ENCODE results near the gene ZNF655.
A peak's percentile ranks its signal among the peaks of the same experiment; 100 is the strongest.

Gene ZNF655

DNA sequence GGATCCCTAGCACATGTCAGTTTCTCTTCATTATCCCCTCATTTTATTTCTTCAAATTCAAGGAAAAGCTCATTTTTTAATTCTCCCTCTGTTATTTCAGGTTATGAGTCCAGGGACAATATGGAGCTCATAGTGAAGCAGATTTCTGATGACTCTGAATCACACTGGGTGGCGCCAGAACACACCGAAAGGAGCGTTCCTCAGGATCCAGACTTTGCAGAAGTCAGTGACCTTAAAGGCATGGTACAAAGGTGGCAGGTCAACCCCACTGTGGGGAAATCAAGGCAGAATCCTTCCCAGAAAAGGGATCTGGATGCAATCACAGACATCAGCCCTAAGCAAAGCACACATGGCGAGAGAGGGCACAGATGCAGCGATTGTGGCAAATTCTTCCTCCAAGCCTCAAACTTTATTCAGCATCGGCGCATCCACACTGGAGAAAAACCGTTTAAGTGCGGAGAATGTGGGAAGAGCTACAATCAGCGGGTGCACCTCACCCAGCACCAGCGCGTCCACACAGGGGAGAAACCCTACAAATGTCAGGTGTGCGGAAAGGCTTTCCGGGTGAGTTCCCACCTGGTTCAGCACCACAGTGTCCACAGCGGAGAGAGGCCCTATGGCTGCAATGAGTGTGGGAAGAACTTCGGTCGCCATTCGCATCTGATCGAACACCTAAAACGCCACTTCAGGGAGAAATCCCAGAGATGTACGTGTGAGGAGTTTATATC, 32.6 kb upstream of the ZNF655 start:
- peaks cover 11% of the 10 kb centered on the region for H3K36me3 ChIP-seq (replicated peaks; ENCODE audit: insufficient read depth, low read length)
- no peak overlapping the region for H3K9ac ChIP-seq (ENCODE audit: low read length)
- DNase-seq = no peak
- H3K27ac ChIP-seq (ENCODE audit: low read length) = no peak overlapping the region
- H3K9me2 ChIP-seq (replicated peaks; ENCODE audit: insufficient read depth, low read length) = no peaks in the 10 kb centered on the region
- H3K9me3 ChIP-seq (replicated peaks; ENCODE audit: insufficient read depth, low read length) = 0 out of 2 replicates have a peak, but pooled peaks cover under 1% of the 10 kb centered on the region
- no peaks in the 10 kb centered on the region for H4K20me1 ChIP-seq (ENCODE audit: insufficient read depth, low read length)
- no peaks in the 10 kb centered on the region for H3K27me3 ChIP-seq (replicated peaks; ENCODE audit: insufficient read depth, low read length)
- H2AFZ ChIP-seq (ENCODE audit: low read length) = no peak overlapping the region
- H3F3A ChIP-seq (ENCODE audit: insufficient read depth, low read length) = no peaks in the 10 kb centered on the region
- no peaks in the 10 kb centered on the region for H3K4me1 ChIP-seq (ENCODE audit: low read length)
- no peaks in the 10 kb centered on the region for H3K79me2 ChIP-seq (ENCODE audit: low read length)
- TF ChIP-seq, protein P1, sequence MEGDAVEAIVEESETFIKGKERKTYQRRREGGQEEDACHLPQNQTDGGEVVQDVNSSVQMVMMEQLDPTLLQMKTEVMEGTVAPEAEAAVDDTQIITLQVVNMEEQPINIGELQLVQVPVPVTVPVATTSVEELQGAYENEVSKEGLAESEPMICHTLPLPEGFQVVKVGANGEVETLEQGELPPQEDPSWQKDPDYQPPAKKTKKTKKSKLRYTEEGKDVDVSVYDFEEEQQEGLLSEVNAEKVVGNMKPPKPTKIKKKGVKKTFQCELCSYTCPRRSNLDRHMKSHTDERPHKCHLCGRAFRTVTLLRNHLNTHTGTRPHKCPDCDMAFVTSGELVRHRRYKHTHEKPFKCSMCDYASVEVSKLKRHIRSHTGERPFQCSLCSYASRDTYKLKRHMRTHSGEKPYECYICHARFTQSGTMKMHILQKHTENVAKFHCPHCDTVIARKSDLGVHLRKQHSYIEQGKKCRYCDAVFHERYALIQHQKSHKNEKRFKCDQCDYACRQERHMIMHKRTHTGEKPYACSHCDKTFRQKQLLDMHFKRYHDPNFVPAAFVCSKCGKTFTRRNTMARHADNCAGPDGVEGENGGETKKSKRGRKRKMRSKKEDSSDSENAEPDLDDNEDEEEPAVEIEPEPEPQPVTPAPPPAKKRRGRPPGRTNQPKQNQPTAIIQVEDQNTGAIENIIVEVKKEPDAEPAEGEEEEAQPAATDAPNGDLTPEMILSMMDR (IDR thresholded peaks at IDR 0.05; ENCODE audit: low read length) = peak; percentile 29
- no peak for TF ChIP-seq EZH2 (optimal IDR thresholded peaks at IDR 0.05; ENCODE audit: low read depth, low read length)
- no peak overlapping the region for H3K4me2 ChIP-seq (ENCODE audit: low read depth, low read length)
- no peak overlapping the region for H3K4me3 ChIP-seq (ENCODE audit: low read length)

DNA sequence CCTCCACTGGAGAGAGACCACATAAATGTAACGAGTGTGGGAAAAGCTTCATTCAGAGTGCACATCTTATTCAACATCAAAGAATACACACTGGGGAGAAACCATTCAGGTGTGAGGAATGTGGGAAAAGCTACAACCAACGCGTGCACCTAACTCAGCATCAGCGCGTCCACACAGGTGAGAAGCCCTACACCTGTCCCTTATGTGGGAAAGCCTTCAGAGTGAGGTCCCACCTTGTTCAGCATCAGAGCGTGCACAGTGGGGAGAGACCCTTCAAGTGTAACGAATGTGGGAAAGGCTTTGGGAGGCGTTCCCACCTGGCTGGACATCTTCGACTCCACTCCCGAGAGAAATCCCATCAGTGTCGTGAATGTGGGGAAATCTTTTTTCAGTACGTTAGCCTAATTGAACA, 27.1 kb upstream of the ZNF655 start:
- Histone ChIP-seq H4K20me1 (ENCODE audit: insufficient read depth, low read length) (no peaks in the 10 kb centered on the region), H3K9ac (ENCODE audit: low read length) (no peak overlapping the region), H3F3A (ENCODE audit: insufficient read depth, low read length) (no peaks in the 10 kb centered on the region), H3K79me2 (ENCODE audit: low read length) (0 out of 2 replicates have a peak, but pooled peaks cover 3% of the 10 kb centered on the region), H3K9me3 (replicated peaks; ENCODE audit: insufficient read depth, low read length) (0 out of 2 replicates have a peak, but pooled peaks cover 10% of the 10 kb centered on the region), H3K36me3 (replicated peaks; ENCODE audit: insufficient read depth, low read length) (peaks cover 24% of the 10 kb centered on the region), H3K4me1 (ENCODE audit: low read length) (no peaks in the 10 kb centered on the region), H3K27me3 (replicated peaks; ENCODE audit: insufficient read depth, low read length) (no peaks in the 10 kb centered on the region), H3K27ac (ENCODE audit: low read length) (no peak overlapping the region), H3K9me2 (replicated peaks; ENCODE audit: insufficient read depth, low read length) (no peaks in the 10 kb centered on the region), H3K4me3 (ENCODE audit: low read length) (no peak overlapping the region), H3K4me2 (ENCODE audit: low read depth, low read length) (no peak overlapping the region), H2AFZ (ENCODE audit: low read length) (no peak overlapping the region)
- TF ChIP-seq, protein P1 (IDR thresholded peaks at IDR 0.05; ENCODE audit: low read length) = no peak
- no peak for TF ChIP-seq EZH2 (optimal IDR thresholded peaks at IDR 0.05; ENCODE audit: low read depth, low read length)
- DNase-seq = no peak

DNA sequence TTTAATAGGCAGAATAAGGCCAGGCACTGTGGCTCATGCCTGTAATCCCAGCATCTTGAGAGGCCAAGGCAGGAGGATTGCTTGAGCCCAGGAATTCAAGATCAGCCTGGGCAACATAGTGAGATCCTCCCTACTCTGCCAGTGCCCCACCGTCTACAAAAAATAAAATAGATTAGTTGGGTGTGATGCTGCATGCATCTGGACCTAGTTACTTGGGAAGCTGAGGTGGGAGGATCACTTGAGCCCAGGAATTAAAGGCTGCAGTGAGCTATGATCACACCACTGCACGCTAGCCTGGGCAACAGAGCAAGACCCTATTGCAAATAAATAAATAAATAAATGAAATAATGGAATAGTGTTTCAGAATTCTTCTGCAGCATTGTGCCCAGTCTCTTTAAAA, 22.8 kb upstream of the ZNF655 start:
- 0 out of 2 replicates have a peak, but pooled peaks cover 10% of the 10 kb centered on the region for H3K9me3 ChIP-seq (replicated peaks; ENCODE audit: insufficient read depth, low read length)

More for the DNA sequence above, 22.8 kb upstream of the ZNF655 start:
- TF ChIP-seq, protein P1 (IDR thresholded peaks at IDR 0.05; ENCODE audit: low read length) = no peak
- TF ChIP-seq EZH2phosphoT487 (IDR thresholded peaks at IDR 0.05; ENCODE audit: low read length) (no peak), EZH2 (optimal IDR thresholded peaks at IDR 0.05; ENCODE audit: low read depth, low read length) (no peak)
- no peak overlapping the region for H3K4me3 ChIP-seq (ENCODE audit: low read length)
- 0 out of 2 replicates have a peak, but pooled peaks cover 3% of the 10 kb centered on the region for H3K79me2 ChIP-seq (ENCODE audit: low read length)
- H3K36me3 ChIP-seq (replicated peaks; ENCODE audit: insufficient read depth, low read length) = peaks cover 21% of the 10 kb centered on the region
- no peaks in the 10 kb centered on the region for H3F3A ChIP-seq (ENCODE audit: insufficient read depth, low read length)
- H3K4me1 ChIP-seq (ENCODE audit: low read length) = no peaks in the 10 kb centered on the region
- no peak overlapping the region for H2AFZ ChIP-seq (ENCODE audit: low read length)
- no peak overlapping the region for H3K27ac ChIP-seq (ENCODE audit: low read length)
- H3K27me3 ChIP-seq (replicated peaks; ENCODE audit: insufficient read depth, low read length) = no peaks in the 10 kb centered on the region
- H3K4me2 ChIP-seq (ENCODE audit: low read depth, low read length) = no peak overlapping the region
- no peak overlapping the region for H3K9ac ChIP-seq (ENCODE audit: low read length)
- no peak for DNase-seq
- H3K9me2 ChIP-seq (replicated peaks; ENCODE audit: insufficient read depth, low read length) = no peaks in the 10 kb centered on the region
- H4K20me1 ChIP-seq (ENCODE audit: insufficient read depth, low read length) = no peaks in the 10 kb centered on the region

All from MM.1S (cell line).